Eye (tissue), 1 donor: ENCODE data around the gene JAK3.
"Not testable (repeated sequence)": the region's sequence is repeated elsewhere in the genome, so short reads cannot be mapped to it uniquely, and the experiment has no call there.

Experiments
- DNase-seq: peaks from one replicate; pipeline ENCODE4 v3.0.0-alpha.2; 2015

JAK3 gene

GRCh38 chr19:17847538-17848366 lies at the start of gene JAK3:
JAK3 (minus strand) TSS chr19:17847982; CDS start chr19:17844417, 3,565 bp downstream.
- DNase-seq = peak; percentile 94

GRCh38 chr19:17893766-17894165 lies 46.0 kb upstream of the JAK3 start:
- DNase-seq = no peak

DNA sequence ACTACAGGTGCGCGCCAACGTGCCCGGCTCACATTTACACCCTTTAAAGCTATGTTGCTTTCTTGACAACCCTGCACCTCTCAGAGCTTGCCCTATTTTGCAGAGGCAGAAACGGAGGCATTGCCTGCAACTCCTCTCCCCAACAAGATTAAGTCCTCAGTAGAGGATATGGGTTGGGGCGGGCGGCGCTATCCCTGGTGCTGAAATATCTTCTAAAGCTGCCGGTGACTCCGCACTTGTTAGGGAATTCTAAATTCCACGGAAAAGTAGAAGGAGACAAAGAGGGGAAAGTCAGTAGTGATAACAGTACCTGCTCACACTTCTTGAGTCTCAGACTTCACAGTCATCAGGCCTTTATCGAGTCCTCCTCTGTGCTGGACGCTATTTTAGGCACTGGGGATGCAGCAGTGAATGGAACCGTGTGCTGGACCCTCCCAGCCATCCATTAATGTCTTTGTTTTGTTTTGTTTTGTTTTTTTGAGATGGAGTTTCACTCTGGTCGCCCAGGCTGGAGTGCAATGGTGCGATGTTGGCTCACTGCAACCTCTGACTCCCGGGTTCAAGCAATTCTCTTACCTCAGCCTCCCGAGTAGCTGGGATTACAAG lies 41.9 kb upstream of the JAK3 start:
- DNase-seq = peak; percentile 82

DNA sequence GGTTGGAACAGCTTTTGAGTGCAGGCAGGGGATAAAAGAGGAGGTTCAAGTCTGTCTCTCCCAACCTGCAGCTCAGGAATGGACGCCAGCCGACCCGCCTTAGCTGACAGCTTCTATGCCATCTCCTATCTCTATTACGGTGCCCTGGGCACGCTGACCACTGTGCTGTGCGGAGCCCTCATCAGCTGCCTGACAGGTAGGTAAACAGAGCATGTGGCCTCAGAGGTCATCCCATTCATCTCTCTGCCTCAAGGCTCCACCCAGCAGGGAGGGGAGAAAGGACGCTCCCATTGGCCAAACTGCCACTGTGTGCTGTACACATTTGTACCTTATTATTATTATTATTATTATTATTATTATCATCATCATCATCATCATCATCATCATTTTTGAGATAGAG lies 40.5 kb upstream of the JAK3 start:
- no peak for DNase-seq

DNA sequence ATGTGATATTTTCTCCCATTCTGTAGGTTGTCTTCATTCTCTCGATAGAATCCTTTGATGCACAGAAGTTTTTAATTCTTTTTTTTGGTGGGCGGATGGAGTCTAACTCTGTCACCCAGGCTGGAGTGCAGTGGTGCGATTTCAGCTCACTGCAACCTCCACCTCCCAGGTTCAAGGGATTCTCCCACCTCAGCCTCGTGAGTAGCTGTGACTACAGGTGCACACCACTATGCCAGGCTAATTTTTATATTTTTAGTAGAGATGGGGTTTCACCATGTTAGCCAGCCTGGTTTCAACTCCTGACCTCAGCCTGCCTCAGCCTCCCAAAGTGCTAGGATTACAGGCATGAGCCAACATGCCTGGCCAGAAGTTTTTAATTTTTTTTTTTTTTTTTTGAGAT lies 39.4 kb upstream of the JAK3 start:
- DNase-seq = not testable (repeated sequence)

- DNase-seq = no peak
These were observed 38.7 kb upstream of the JAK3 start for GRCh38 chr19:17886515-17886914.

- DNase-seq = no peak
These were observed 36.0 kb upstream of the JAK3 start for GRCh38 chr19:17883627-17884410.

DNA sequence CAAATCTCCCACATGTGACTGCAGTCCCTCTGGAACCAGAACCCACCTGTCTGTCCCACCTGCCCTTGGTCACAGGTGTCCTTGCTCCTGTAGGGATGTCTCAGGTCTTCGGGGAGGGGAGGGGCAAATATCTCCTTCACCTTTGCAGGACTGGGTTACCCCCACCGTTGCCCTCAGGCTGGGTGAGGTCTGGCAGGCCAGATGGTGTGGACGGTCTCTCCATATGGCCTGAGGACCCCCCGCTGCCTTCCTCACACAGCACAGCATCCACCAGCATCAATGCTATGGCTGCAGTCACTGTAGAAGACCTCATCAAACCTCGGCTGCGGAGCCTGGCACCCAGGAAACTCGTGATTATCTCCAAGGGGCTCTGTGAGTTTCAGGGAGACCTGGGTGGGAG lies 33.9 kb upstream of the JAK3 start:
- DNase-seq = no peak

- no peak for DNase-seq
These were observed 31.7 kb upstream of the JAK3 start for GRCh38 chr19:17879466-17879865.

DNA sequence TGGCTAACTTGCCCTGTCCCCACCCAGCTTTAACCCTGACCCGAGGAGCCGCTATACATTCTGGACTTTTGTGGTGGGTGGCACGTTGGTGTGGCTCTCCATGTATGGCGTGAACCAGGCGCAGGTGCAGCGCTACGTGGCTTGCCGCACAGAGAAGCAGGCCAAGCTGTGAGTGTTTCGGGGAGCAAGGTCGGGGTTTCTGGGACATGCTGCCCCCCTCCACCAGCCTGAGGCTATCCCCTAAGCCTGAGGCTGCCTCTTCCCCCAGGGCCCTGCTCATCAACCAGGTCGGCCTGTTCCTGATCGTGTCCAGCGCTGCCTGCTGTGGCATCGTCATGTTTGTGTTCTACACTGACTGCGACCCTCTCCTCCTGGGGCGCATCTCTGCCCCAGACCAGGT lies 29.9 kb upstream of the JAK3 start:
- DNase-seq = no peak

GRCh38 chr19:17874758-17875135 lies 27.0 kb upstream of the JAK3 start:
- DNase-seq = no peak

GRCh38 chr19:17873786-17874757 lies 26.3 kb upstream of the JAK3 start:
- DNase-seq = peak; percentile 55

DNA sequence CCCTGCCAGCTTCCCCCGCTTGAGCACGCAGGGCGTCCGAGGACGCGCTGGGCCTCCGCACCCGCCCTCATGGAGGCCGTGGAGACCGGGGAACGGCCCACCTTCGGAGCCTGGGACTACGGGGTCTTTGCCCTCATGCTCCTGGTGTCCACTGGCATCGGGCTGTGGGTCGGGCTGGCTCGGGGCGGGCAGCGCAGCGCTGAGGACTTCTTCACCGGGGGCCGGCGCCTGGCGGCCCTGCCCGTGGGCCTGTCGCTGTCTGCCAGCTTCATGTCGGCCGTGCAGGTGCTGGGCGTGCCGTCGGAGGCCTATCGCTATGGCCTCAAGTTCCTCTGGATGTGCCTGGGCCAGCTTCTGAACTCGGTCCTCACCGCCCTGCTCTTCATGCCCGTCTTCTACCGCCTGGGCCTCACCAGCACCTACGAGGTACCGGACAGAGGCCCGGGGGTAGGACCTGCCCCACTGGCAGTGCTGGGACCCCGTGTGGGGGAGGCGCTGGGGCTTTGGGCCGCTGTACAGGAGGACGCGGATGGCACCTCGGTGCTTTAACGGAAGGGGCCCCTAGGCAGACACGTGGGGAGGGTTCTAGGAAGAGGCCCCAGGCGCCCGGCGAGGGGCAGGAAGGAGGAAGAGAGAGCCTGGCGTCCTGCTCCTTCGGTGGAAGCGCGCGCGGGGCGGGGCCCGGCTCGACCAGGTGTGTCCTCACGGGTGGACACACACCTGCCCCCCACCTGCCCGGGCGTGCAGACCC lies 24.6 kb upstream of the JAK3 start:
- no peak for DNase-seq

DNA sequence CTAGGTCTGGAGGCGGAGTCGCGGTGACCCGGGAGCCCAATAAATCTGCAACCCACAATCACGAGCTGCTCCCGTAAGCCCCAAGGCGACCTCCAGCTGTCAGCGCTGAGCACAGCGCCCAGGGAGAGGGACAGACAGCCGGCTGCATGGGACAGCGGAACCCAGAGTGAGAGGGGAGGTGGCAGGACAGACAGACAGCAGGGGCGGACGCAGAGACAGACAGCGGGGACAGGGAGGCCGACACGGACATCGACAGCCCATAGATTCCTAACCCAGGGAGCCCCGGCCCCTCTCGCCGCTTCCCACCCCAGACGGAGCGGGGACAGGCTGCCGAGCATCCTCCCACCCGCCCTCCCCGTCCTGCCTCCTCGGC lies 24.1 kb upstream of the JAK3 start, which contains the start of gene SLC5A5:
Gene SLC5A5, plus strand, starts transcription at position 68 of the 373 bp plus-strand sequence. CDS start 375 bp downstream, outside the sequence.
- no peak for DNase-seq

DNA sequence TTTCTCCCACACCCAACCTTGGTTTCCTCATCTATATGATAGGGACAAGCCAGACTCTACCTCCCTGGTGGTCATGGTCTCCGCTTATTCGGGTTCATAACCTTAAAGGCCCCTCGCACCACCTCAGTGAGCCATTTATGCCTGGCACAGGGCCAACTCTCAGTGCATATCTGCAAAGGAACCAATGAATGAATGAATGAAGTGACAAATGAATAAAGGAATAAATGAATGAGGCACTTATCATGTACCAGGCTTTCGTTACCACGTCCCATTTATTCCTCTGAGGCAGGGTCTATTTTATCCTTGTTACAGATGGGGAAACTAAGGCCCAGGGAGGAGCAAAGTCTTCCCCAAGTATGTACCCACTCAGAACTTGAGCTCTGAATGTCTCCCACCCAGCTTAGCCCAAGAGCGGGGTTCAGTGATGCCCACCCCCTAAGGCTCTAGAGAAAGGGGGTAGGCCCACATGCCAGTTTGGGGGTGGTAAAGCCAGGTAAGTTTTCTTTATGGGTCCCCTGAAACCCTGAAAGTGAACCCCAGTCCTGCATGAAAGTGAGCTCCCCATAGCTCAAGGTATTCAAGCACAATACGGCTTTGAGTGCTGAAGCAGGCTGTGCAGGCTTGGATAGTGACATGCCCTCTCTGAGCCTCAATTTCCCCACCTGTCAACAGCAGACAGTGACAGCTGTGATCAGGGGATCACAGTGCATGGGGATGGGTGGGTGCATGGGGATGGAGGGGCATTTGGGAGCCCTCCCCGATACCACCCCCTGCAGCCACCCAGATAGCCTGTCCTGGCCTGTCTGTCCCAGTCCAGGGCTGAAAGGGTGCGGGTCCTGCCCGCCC lies 23.5 kb upstream of the JAK3 start:
- no peak for DNase-seq

DNA sequence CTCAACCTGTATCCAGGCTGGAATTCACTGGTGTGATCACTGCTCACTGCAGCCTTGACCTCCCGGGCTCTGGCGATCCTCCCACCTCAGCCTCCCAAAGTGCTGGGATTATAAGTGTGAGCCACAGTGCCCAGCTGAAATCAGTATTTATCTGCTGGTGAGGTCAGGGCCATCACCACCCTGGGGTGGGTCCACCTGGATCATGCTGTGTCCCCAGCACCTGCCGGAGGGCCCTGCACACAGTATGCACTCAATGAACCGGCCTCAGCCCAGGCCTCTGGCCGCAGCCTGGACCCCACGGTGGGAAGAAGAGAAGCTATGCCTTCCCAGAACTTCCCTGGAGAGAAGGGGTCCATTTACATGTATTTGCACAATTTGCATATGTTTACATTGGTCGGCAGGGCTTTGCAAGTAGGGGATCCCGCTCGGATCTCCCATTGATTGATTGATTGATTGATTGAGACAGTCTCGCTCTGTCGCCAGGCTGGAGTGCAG lies 21.4 kb upstream of the JAK3 start:
- DNase-seq = no peak

GRCh38 chr19:17868669-17869068 lies 20.9 kb upstream of the JAK3 start:
- DNase-seq = no peak

GRCh38 chr19:17866964-17867486 lies 19.2 kb upstream of the JAK3 start:
- DNase-seq = no peak

- no peak for DNase-seq
These were observed 18.7 kb upstream of the JAK3 start for GRCh38 chr19:17866312-17866963.
